HEK293 (cell line): Measurements from ENCODE around the gene FNIP1.

Experiments used
- KLF8 ChIP-seq: fragments of 450-650 bp; formaldehyde crosslinking; IDR thresholded peaks from 2 replicates; pipeline ENCODE4 v1.5.1; 2016; ENCODE audit warnings: missing biosample characterization, missing genetic modification characterization
- SETDB1 ChIP-seq: IDR thresholded peaks from one replicate; pipeline ENCODE4 v1.6.1; 2017; ENCODE audit warnings: mild to moderate bottlenecking, low read length, moderate library complexity, mixed read lengths; ENCODE audit not compliant: insufficient read length
- TCF7L2 ChIP-seq: IDR thresholded peaks from 2 replicates; pipeline ENCODE4 v1.6.1; 2011; ENCODE audit warnings: low read depth, mild to moderate bottlenecking, inconsistent platforms, low read length, moderate library complexity, borderline replicate concordance
- ZBTB48 ChIP-seq: fragments of 450-650 bp; formaldehyde crosslinking; IDR thresholded peaks from 2 replicates; pipeline ENCODE4 v1.5.1; 2016; ENCODE audit warnings: missing biosample characterization, missing genetic modification characterization
- ZBTB49 ChIP-seq: fragments of 450-650 bp; formaldehyde crosslinking; IDR thresholded peaks from 2 replicates; pipeline ENCODE4 v1.5.1; 2016; ENCODE audit warnings: missing biosample characterization, missing genetic modification characterization, low read depth
- ZBTB8A ChIP-seq: fragments of 450-650 bp; formaldehyde crosslinking; IDR thresholded peaks from 2 replicates; pipeline ENCODE4 v1.5.1; 2016; ENCODE audit warnings: missing biosample characterization, missing genetic modification characterization
- ZFP37 ChIP-seq: fragments of 450-650 bp; formaldehyde crosslinking; IDR thresholded peaks from 2 replicates; pipeline ENCODE4 v1.5.1; 2016; ENCODE audit warnings: missing biosample characterization, missing genetic modification characterization
- ZNF112 ChIP-seq: fragments of 450-650 bp; formaldehyde crosslinking; IDR thresholded peaks from 2 replicates; pipeline ENCODE4 v1.5.0; 2017; ENCODE audit warnings: missing biosample characterization, missing genetic modification characterization
- ZNF114 ChIP-seq: fragments of 450-650 bp; formaldehyde crosslinking; IDR thresholded peaks from 2 replicates; pipeline ENCODE4 v1.5.0; 2017; ENCODE audit warnings: missing biosample characterization, missing genetic modification characterization
- ZNF146 ChIP-seq: fragments of 450-650 bp; formaldehyde crosslinking; IDR thresholded peaks from 2 replicates; pipeline ENCODE4 v1.5.1; 2016; ENCODE audit warnings: missing biosample characterization, missing genetic modification characterization
- ZNF18 ChIP-seq: fragments of 450-650 bp; formaldehyde crosslinking; IDR thresholded peaks from 2 replicates; pipeline ENCODE4 v1.5.1; 2016; ENCODE audit warnings: missing biosample characterization, missing genetic modification characterization
- ZNF2 ChIP-seq: fragments of 450-650 bp; formaldehyde crosslinking; IDR thresholded peaks from 2 replicates; pipeline ENCODE4 v1.5.1; 2016; ENCODE audit warnings: missing biosample characterization, missing genetic modification characterization
- ZNF202 ChIP-seq: fragments of 450-650 bp; formaldehyde crosslinking; IDR thresholded peaks from 2 replicates; pipeline ENCODE4 v1.5.1; 2016; ENCODE audit warnings: missing biosample characterization, missing genetic modification characterization, borderline replicate concordance
- ZNF223 ChIP-seq: fragments of 450-650 bp; formaldehyde crosslinking; IDR thresholded peaks from 2 replicates; pipeline ENCODE4 v1.5.1; 2016; ENCODE audit warnings: missing biosample characterization, missing genetic modification characterization
- ZNF274 ChIP-seq, 2 experiments: fragments of 200-500 bp in 1 of 2; fragments of 450-650 bp in 1 of 2; sonication (Bioruptor generic) in 1 of 2; formaldehyde crosslinking in 1 of 2; IDR thresholded peaks; 2 replicates each; pipeline versions ENCODE4 v1.5.1 to v1.6.1; 2014 to 2016; ENCODE audit warnings: borderline replicate concordance in 1 of 2, inconsistent platforms in 1 of 2, low read length in 1 of 2, missing biosample characterization in 1 of 2, missing genetic modification characterization in 1 of 2
- ZNF311 ChIP-seq: fragments of 450-650 bp; formaldehyde crosslinking; IDR thresholded peaks from 2 replicates; pipeline ENCODE4 v1.5.1; 2017; ENCODE audit warnings: missing biosample characterization, missing genetic modification characterization, borderline replicate concordance
- ZNF473 ChIP-seq: fragments of 450-650 bp; formaldehyde crosslinking; IDR thresholded peaks from 2 replicates; pipeline ENCODE4 v1.5.1; 2017; ENCODE audit warnings: missing biosample characterization, missing genetic modification characterization
- ZNF548 ChIP-seq: fragments of 450-650 bp; formaldehyde crosslinking; IDR thresholded peaks from 2 replicates; pipeline ENCODE4 v1.5.1; 2016; ENCODE audit warnings: missing biosample characterization, missing genetic modification characterization
- ZNF623 ChIP-seq: fragments of 450-650 bp; formaldehyde crosslinking; IDR thresholded peaks from 2 replicates; pipeline ENCODE4 v1.5.1; 2016; ENCODE audit warnings: missing biosample characterization, missing genetic modification characterization
- ZNF660 ChIP-seq: fragments of 450-650 bp; IDR thresholded peaks from 2 replicates; pipeline ENCODE4 v1.5.1; 2018; ENCODE audit warnings: missing biosample characterization, mild to moderate bottlenecking, missing genetic modification characterization
- ZNF707 ChIP-seq: fragments of 450-650 bp; formaldehyde crosslinking; IDR thresholded peaks from 2 replicates; pipeline ENCODE4 v1.5.1; 2016; ENCODE audit warnings: missing biosample characterization, missing genetic modification characterization
- ZNF747 ChIP-seq: fragments of 450-650 bp; formaldehyde crosslinking; IDR thresholded peaks from 2 replicates; pipeline ENCODE4 v1.5.1; 2016; ENCODE audit warnings: missing biosample characterization, missing genetic modification characterization
- ZNF792 ChIP-seq: fragments of 450-650 bp; formaldehyde crosslinking; IDR thresholded peaks from 2 replicates; pipeline ENCODE4 v1.5.1; 2016; ENCODE audit warnings: missing biosample characterization, missing genetic modification characterization
- ZNF830 ChIP-seq: fragments of 450-650 bp; IDR thresholded peaks from 2 replicates; pipeline ENCODE4 v1.5.0; 2018; ENCODE audit warnings: missing biosample characterization, missing genetic modification characterization, low read depth, mild to moderate bottlenecking, moderate library complexity
- ZNF843 ChIP-seq: fragments of 450-650 bp; formaldehyde crosslinking; IDR thresholded peaks from 2 replicates; pipeline ENCODE4 v1.5.1; 2016; ENCODE audit warnings: missing biosample characterization, missing genetic modification characterization
- ZXDB ChIP-seq: fragments of 450-650 bp; formaldehyde crosslinking; IDR thresholded peaks from 2 replicates; pipeline ENCODE4 v1.5.1; 2016; ENCODE audit warnings: missing biosample characterization, missing genetic modification characterization
- TF ChIP-seq, protein P1 (sequence below): sonication (generic); formaldehyde crosslinking; IDR thresholded peaks from 2 replicates; pipeline ENCODE4 v1.8.1; 2022; ENCODE audit warnings: mild to moderate bottlenecking, moderate library complexity, missing genetic modification reagents
- TF ChIP-seq, protein P2 (sequence below): fragments of 450-650 bp; formaldehyde crosslinking; IDR thresholded peaks from 2 replicates; pipeline ENCODE4 v1.5.1; 2016; ENCODE audit warnings: missing biosample characterization, missing genetic modification characterization
- TF ChIP-seq, protein P3 (sequence below): fragments of 450-650 bp; formaldehyde crosslinking; IDR thresholded peaks from 2 replicates; pipeline ENCODE4 v1.5.1; 2016; ENCODE audit warnings: missing biosample characterization, missing genetic modification characterization
- TF ChIP-seq, protein P4 (sequence below): fragments of 450-650 bp; IDR thresholded peaks from 2 replicates; pipeline ENCODE4 v1.5.1; 2018; ENCODE audit warnings: missing biosample characterization, missing genetic modification characterization

FNIP1 gene

GRCh38 chr5:131634996-131635683 is 161.7 kb downstream of the FNIP1 start, which contains the start of gene RAPGEF6 (continued):
- TF ChIP-seq, protein P1, sequence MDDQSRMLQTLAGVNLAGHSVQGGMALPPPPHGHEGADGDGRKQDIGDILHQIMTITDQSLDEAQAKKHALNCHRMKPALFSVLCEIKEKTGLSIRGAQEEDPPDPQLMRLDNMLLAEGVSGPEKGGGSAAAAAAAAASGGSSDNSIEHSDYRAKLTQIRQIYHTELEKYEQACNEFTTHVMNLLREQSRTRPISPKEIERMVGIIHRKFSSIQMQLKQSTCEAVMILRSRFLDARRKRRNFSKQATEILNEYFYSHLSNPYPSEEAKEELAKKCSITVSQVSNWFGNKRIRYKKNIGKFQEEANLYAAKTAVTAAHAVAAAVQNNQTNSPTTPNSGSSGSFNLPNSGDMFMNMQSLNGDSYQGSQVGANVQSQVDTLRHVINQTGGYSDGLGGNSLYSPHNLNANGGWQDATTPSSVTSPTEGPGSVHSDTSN (CRISPR knock-in tag): no peak; the same call in 1 of the 2 replicates
- TF ChIP-seq ZNF473 (tag by site-specific recombination) (no peak), ZNF660 (no peak; the same call in none of the 2 replicates), ZBTB49 (tag by site-specific recombination) (no peak), ZFP37 (0 out of 2 replicates have a peak, but pooled peaks have one; percentile 90), ZNF623 (tag by site-specific recombination) (no peak; the same call in 1 of the 2 replicates), ZNF223 (tag by site-specific recombination) (no peak), ZBTB8A (tag by site-specific recombination) (peak; percentile 85), TCF7L2 (no peak), ZXDB (tag by site-specific recombination) (peak; percentile 75), ZNF274 (IDR thresholded peaks at IDR 0.05; ENCODE audit: low read length) (no peak), ZNF274 (tag by site-specific recombination; IDR thresholded peaks at IDR 0.05; ENCODE audit: borderline replicate concordance) (no peak), ZNF843 (peak; percentile 57; the same call in 1 of the 2 replicates), ZNF830 (no peak), ZNF747 (tag by site-specific recombination) (no peak), ZNF112 (tag by site-specific recombination) (no peak), ZNF707 (no peak), ZNF548 (no peak), ZNF2 (tag by site-specific recombination) (peak; percentile 82; the same call in 1 of the 2 replicates), ZNF114 (tag by site-specific recombination) (no peak), ZNF311 (tag by site-specific recombination) (no peak), ZNF18 (tag by site-specific recombination) (no peak; the same call in 1 of the 2 replicates), ZNF792 (no peak), ZNF202 (tag by site-specific recombination) (no peak), SETDB1 (peak; percentile 50), ZBTB48 (0 out of 2 replicates have a peak, but pooled peaks have one; percentile 42), ZNF146 (no peak), KLF8 (peak; percentile 37; the same call in 1 of the 2 replicates)
- TF ChIP-seq, protein P2, sequence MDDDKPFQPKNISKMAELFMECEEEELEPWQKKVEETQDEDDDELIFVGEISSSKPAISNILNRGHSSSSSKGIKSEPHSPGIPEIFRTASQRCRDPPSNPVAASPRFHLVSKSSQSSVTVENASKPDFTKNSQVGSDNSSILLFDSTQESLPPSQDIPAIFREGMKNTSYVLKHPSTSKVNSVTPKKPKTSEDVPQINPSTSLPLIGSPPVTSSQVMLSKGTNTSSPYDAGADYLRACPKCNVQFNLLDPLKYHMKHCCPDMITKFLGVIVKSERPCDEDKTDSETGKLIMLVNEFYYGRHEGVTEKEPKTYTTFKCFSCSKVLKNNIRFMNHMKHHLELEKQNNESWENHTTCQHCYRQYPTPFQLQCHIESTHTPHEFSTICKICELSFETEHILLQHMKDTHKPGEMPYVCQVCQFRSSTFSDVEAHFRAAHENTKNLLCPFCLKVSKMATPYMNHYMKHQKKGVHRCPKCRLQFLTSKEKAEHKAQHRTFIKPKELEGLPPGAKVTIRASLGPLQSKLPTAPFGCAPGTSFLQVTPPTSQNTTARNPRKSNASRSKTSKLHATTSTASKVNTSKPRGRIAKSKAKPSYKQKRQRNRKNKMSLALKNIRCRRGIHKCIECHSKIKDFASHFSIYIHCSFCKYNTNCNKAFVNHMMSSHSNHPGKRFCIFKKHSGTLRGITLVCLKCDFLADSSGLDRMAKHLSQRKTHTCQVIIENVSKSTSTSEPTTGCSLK: no peak
- TF ChIP-seq, protein P3, sequence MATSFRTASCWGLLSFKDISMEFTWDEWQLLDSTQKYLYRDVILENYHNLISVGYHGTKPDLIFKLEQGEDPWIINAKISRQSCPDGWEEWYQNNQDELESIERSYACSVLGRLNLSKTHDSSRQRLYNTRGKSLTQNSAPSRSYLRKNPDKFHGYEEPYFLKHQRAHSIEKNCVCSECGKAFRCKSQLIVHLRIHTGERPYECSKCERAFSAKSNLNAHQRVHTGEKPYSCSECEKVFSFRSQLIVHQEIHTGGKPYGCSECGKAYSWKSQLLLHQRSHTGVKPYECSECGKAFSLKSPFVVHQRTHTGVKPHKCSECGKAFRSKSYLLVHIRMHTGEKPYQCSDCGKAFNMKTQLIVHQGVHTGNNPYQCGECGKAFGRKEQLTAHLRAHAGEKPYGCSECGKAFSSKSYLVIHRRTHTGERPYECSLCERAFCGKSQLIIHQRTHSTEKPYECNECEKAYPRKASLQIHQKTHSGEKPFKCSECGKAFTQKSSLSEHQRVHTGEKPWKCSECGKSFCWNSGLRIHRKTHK (tag by site-specific recombination): no peak
- TF ChIP-seq, protein P4, sequence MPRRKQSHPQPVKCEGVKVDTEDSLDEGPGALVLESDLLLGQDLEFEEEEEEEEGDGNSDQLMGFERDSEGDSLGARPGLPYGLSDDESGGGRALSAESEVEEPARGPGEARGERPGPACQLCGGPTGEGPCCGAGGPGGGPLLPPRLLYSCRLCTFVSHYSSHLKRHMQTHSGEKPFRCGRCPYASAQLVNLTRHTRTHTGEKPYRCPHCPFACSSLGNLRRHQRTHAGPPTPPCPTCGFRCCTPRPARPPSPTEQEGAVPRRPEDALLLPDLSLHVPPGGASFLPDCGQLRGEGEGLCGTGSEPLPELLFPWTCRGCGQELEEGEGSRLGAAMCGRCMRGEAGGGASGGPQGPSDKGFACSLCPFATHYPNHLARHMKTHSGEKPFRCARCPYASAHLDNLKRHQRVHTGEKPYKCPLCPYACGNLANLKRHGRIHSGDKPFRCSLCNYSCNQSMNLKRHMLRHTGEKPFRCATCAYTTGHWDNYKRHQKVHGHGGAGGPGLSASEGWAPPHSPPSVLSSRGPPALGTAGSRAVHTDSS (tag by site-specific recombination): no peak
